ENCODE results near the gene USHBP1.

- TF ChIP-seq EZH2 (IDR thresholded peaks at IDR 0.05; ENCODE audit: insufficient read depth, poor library complexity, severe bottlenecking) (no peak), EZH2phosphoT487 (IDR thresholded peaks at IDR 0.05; ENCODE audit: insufficient read depth, low read depth) (no peak)
These were observed 1.5 kb upstream of the USHBP1 start for GRCh38 chr19:17266026-17266425.
